GM21737 (cell line): ENCODE results near the gene CREG2.

ENCODE experiments used
- ATAC-seq: cut with Tn5 transposase; IDR thresholded peaks from one replicate; pipeline ENCODE4 v1.9.1; 2021; ENCODE audit warnings: mild to moderate bottlenecking, moderate library complexity; ENCODE audit not compliant: unreplicated experiment

Gene CREG2

DNA sequence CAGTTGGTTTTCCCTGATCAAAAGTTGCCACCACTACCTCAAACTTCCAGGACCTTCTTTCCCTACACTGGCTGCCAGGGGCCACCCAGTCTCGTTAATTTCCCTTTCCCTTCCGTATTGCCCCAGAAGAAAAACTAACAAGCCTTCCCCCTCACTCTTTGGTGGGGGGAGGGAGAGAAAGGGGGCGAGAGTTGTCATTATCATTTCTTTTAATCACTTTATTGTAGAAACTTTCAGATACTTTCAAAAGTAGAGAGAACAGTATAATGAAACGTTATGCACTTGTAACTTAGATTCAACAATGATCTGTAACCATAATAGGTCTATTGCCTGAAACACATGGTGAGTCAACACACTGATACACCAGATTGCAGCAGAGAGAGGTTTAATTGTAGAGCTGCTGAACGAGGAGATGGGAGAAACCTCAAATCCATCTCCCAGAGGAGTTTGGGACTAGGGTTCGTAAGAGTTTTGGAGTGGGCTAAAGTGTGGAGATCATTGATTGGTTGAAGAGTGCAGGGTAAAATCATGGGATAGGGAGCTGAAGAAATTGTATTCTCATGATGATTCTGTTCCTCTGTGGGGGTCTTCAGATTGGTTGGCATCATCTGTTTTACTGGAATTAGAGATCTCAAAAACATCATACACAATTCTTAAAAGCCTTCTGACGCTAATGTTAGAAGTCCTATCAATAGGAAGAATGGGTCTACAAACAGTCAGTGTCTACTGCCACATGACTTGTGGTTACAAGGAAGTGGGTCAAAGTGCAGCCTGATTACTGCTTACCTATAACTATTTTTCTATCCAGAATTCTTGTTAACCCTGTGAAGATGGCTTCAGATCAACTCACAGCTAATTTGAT, 76.2 kb downstream of the CREG2 start:
- ATAC-seq: no peak

DNA sequence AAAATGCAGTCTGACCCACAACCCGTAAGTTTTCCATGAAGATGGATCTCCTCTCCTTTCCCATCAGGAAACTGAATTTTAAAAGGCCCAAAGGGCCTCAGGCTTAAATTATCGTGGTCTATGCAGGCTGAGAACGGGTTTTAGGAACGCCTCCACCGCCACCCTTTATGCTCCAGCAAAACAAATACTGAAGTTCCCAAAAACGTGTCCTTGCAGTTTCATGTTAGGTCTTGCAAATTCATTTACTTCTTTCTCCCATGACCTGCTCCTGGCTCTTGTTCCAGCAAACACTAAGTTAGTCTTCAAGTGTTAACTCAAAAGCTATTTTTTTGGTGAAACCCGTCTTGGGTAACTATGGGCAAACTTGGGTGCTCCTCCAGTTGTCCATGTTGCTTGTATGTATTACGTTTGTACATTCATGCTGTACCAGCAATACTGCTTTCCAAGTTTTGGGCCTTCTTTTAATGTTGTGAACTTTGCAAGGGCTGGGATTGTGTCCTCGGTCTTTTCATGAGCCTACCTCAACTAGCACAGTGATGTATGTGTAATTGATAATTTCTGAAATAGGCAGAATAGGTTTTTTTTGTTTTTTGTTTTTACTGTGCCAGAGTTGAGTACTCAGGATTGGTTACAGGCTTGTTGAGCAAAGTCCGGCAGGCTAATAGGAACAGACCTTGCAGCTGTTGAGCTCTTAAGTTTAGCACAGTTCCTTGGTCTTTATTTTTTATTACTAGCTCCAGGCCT, 77.0 kb downstream of the CREG2 start:
- ATAC-seq: no peak

DNA sequence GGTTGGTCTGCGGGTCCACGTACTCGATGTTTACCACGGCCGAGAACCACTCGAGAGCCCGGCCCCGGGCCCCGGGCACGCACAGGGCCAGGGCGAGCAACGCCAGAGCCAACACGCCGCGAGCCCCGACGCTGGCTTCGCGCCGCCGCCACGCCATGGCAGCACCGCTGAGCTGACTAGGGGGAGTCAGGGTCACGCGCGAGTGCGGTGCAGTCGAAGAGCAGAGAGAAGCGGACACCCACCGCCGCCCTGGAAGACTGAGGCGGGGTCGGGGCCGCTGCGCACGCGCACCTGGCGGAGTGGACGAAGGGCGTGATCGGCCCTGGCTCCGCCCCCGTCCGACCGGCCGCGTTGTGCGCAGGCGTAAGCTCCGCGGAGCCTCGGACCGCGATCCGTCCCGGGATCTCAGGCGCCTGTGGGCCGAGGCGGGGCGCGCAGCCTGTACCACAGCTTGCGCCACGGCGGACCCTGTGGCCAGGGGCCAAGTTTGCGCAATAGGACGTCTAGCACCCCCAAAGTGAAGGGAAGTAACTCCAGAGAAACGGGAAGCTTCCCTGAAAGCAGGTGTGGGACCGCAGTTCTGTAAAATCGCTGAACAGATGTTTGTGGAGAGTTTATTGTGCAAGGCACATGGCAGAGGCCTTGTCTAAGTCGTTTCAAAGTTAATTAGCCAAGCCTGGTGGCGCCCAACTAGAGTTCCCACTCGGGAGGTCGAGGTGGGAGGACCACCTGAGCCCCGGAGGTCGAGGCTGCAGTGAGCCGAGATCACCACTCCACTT, 78.7 kb downstream of the CREG2 start, which contains the start of gene RNF149:
TSS of gene RNF149 (minus strand) at position 270 of the 779 bp plus-strand sequence. CDS start at position 157, 113 bp downstream.
- ATAC-seq: peak; percentile 64

DNA sequence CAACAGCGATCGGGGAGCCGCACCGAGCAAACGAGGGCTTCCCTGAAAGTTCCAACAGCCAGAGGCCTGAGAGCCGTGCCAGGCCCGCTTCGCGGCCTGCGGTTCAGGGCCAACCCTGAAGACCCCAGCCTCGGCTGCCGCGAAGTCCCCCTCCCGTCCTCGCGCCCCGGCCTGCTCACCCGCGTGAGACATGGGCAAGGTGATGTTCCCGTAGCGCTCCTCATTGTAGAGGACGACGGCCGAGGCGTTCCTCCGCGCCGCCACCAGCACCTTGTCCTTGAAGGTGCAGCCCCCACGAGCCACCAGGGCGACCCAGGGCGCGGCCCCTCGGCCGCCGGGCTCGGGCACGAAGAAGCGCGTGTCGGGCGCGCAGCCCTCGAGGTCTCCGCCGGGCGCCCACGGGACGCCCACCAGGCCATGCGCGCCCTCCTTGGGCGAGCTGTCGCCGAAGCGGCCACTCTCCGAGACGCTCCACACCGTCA, 79.3 kb downstream of the CREG2 start:
- ATAC-seq: peak; percentile 14

DNA sequence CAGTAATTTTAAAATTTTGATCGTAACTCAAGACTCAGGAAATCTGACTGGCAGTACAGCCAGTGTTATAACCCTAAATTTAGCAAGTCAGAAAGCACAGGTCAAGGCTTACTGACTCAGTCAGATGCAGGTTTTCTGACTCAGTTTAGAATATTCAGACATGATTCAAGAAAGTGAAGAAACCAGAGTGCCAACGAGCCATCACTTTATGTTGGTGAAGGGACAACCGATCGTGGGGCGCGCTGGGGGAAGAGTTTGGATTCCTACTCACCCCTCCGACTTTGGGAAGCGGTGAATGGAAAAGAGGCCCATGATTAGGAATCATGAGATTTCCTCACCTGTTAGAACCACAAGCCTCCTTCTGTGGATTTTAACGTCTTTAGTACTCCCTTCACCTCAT, 79.8 kb downstream of the CREG2 start:
- no peak for ATAC-seq

DNA sequence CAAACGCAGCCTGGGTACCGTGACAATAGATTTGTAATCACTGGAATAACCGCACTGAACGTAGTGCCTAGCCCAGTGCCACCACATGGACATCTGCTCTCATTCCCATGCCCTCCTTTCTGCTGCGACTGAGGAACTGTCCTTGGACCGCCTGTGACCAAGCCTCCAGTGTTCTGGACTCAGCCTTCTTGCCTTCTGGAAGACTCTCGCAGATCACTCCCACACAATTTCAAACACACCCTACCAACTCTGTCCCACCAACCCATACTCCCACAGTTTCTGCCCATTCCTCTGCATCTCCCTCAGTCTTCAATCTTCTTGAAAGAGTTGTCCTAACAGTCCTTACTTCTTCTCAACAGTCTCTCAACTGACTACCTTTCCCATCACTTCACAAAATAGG, 80.9 kb downstream of the CREG2 start:
- ATAC-seq: peak; percentile 1

DNA sequence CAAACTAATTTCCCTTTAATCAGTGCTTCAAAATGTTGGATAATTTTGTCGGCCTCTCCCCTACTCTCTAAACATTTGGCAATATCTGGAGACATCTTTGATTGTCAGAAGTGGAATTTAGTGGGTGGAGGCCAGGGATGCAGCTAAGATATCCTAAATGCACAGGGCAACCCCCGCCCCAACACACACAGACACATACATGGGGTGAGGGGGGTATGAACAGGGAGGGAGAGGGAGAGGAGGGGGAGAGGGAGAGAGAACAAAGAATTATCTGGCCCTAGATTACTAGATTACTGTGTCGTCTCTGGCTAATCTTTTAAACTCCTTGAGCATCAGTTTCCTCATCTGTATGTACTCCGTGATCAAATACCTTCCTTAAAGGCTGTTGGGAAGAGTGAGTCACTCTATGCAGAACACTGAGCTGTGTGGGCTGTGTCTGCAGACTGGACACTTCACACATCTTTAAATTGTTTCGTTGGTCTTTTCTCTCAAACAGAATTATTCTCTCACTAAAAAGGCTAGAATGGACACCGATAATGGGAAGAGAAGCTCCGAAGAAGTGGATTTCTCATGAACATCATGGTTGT, 81.7 kb downstream of the CREG2 start:
- ATAC-seq: no peak

DNA sequence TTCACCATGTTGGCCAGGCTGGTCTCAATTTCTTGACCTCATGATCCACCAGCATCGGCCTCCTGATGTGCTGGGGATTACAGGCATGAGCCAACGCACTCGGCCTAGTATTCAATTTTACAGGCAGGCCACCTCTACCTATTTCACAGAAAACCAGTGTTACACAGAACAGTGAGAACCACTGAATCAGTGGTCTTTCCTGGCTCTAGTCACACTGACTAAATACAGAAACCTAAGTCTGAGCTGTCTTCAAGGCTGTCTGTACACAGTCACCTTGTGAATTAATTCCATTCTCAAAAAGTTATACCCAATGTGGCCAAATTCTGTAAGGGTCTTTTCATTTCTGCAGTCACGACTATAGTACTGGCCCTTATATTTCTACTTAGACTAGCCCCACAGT, 82.3 kb downstream of the CREG2 start:
- ATAC-seq: no peak

DNA sequence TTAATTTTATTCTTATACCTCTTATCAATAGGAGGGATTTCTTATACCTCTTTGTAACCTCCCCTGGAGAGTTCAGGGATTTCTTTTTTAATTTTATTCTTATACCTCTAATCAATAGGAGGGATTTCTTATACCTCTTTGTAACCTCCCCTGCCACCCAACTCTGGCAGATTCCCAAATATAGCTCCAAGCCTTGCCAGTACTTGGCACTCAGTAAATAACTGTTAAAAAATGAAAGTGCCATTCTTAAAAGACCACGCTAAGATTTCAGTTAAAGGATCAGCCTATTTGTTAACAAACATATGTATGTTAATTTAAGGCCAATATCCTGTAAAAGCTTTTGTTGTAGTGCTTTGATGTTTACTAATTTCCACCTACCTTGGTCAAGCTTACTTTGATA, 83.6 kb downstream of the CREG2 start:
- ATAC-seq: no peak

DNA sequence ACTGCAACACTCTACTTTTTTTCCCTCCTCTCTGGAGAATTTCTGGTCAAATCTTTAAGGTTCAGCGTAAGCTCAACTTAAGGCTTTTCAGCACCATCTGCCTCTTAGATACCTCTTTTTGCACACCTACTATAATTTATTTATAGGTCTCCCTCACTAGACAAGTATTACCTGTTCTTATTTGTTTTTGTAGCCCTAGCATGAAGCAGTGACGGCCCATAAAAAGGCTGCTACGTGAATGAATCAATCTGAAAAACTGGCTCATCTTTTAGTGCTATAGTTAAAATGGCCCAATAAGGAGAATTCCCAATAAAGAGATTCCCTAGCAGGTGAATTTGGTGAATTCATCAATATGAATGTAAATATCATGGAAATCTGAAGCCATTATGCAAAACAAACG, 85.3 kb downstream of the CREG2 start:
- no peak for ATAC-seq

DNA sequence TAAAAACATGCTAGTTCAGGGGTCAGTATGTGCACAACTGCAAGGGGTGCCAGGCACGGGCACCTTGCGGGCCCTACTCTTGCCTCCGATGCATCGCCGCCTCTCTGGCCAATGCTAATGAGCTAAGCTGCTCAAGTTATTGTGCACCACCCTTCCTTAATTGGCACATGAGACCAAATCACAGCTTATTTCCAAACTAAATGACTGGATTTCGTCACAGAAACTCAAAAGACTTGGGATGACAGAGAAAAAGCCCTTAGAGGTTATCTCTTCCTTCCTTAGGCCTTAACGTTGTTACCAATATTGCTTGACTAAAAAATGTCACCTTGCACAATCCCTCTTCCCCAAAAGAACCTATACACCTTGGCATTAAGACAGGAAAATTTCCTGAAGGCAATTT, 86.5 kb downstream of the CREG2 start:
- no peak for ATAC-seq

DNA sequence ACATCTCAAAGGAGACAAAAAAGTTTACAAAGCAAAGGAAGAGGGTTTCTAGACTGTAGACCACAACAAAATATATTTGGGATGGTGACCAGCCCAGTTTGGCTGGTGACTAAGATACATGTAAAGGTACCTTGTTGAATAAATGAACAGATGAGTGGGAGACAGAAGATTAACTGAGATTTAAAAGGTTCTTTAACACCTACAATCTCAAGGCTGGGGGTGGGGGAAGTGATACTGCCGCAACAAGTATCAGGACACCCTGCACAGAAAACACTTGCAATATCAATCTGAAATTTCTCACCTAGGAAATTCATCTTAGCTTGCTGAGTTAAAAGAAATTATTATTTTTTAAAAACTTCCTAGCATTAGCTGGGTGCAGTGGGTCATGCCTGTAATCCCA, 87.1 kb downstream of the CREG2 start:
- ATAC-seq: no peak

DNA sequence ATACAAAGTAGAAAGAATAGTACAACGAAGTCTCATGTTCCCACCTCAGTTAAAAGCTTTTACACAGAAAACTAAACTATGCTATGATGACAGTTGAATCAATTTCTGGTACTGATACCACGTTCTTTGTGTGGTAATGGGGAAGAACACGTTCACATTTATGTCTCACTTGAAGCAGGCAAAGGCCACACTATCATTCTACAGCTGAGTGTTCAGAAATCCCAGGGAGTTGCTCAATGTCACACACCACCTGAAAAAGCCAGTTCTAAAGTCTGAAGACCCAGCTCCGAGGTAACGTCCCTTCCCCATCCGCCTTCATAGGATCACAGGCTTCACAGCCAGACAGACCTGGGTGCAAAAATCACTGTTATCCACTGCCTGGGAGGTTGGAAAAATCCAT, 87.7 kb downstream of the CREG2 start:
- ATAC-seq: no peak

DNA sequence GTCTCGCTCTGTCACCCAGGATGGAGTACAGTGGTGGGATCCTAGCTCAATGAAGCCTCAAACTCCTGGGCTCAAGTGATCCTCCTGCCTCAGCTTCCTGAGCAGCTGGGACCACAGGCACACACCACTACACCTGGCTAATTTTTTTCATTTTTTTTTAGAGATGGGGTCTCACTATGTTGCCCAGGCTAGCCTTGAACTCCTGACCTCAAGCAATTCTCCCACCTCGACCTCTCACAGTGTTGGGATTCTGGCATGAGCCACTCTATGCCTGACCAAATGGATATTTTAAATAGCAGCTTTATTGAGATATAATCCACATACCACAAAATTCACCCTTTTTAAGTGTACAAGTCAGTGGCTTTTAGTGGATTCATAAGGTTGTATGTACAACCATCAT, 89.9 kb downstream of the CREG2 start:
- no peak for ATAC-seq

DNA sequence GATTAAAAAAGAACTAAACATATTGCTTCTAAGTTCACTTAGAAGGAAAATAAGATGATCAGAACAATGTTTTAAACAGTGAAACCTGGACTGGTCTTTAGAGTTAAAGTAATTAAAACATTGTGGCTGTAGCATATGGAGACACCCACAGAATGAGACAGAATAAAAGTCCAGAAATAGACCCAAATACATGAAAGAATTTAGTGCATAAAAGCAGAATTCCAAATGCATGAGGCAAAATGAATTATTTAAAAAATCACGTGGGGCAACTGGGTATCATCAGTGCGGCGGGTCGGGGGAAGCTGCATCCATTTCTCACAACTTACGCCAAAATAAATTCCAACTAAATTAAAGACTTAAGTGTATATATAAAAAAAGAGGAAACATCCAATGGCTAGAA, 90.9 kb downstream of the CREG2 start:
- ATAC-seq: no peak

DNA sequence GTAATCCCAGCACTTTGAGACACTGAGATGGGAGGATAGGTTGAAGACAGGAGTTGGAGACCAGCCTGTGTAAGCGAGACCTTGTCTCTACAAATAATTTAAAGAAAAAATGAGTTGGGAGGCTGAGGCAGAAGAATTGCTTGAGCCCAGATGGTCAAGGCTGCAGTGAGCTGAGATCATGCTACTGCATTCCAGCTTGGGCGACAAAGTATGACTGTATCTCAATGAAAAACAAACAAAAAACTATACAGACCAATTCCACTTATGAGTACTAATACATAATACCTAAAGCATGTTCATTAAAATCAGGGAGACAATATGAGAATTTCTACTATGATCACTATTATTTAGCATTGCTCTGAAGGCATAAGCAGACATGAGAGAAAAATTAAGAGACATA, 91.4 kb downstream of the CREG2 start:
- ATAC-seq: no peak
